Left kidney (tissue), 2 donors: ENCODE results near the gene IL12B. TPM values are rescaled to one million over a fixed set of nuclear protein-coding genes. Genes with fewer than 3 reads are reported as not detected.
"Not testable (repeated sequence)": the region's sequence is repeated elsewhere in the genome, so short reads cannot be mapped to it uniquely, and the experiment has no call there.

ENCODE experiments used
- DNase-seq: peaks from one replicate; pipeline ENCODE4 v3.0.0-alpha.2; 2013
- polyA plus RNA-seq: library from polyadenylated mRNA; unstranded; fragments of 120-200 nt; gene quantifications from one replicate; pipeline ENCODE4 v1.2.1, GENCODE V29; 2013; ENCODE audit not compliant: insufficient read length

IL12B gene
- polyA plus RNA-seq, 1 donor = 0.07 TPM

GRCh38 chr5:159332800-159333544 lies 2.7 kb upstream of the IL12B start:
- no peak for DNase-seq

GRCh38 chr5:159331093-159331973 lies 1.0 kb upstream of the IL12B start:
- DNase-seq = peak; percentile 36

- DNase-seq = no peak
These were observed 5.3 kb downstream of the IL12B start for GRCh38 chr5:159324986-159325385.

- DNase-seq = no peak
These were observed 6.1 kb downstream of the IL12B start for GRCh38 chr5:159324102-159324755.

- no peak for DNase-seq
These were observed 8.1 kb downstream of the IL12B start for GRCh38 chr5:159322180-159322579.

GRCh38 chr5:159319832-159320231 lies 10.5 kb downstream of the IL12B start:
- no peak for DNase-seq

- DNase-seq = no peak
These were observed 10.9 kb downstream of the IL12B start for GRCh38 chr5:159319363-159319762.

- no peak for DNase-seq
These were observed 11.8 kb downstream of the IL12B start for GRCh38 chr5:159318448-159318847.

GRCh38 chr5:159317849-159318248 lies 12.4 kb downstream of the IL12B start:
- no peak for DNase-seq

- peak; percentile 46 for DNase-seq
These were observed 13.5 kb downstream of the IL12B start for GRCh38 chr5:159316519-159317383.

GRCh38 chr5:159313197-159313596 lies 17.1 kb downstream of the IL12B start:
- DNase-seq = no peak

- DNase-seq = no peak
These were observed 19.2 kb downstream of the IL12B start for GRCh38 chr5:159311063-159311462.

- DNase-seq = peak; percentile 40
These were observed 19.8 kb downstream of the IL12B start for GRCh38 chr5:159310511-159310910.

- no peak for DNase-seq
These were observed 20.4 kb downstream of the IL12B start for GRCh38 chr5:159309689-159310433.

- no peak for DNase-seq
These were observed 25.2 kb downstream of the IL12B start for GRCh38 chr5:159304961-159305595.

- DNase-seq = no peak
These were observed 27.0 kb downstream of the IL12B start for GRCh38 chr5:159303286-159303685.

GRCh38 chr5:159301929-159302860 lies 28.1 kb downstream of the IL12B start:
- DNase-seq = not testable (repeated sequence)

GRCh38 chr5:159301466-159301865 lies 28.8 kb downstream of the IL12B start:
- DNase-seq = no peak

GRCh38 chr5:159297300-159297699 lies 33.0 kb downstream of the IL12B start:
- not testable (repeated sequence) for DNase-seq
